Fibroblast of villous mesenchyme (primary cell): Measurements from ENCODE around the gene ARSH. TPM values are rescaled to one million over a fixed set of nuclear protein-coding genes. Genes with fewer than 3 reads are reported as not detected.
A peak's percentile ranks its signal among the peaks of the same experiment; 100 is the strongest.
"Not testable (repeated sequence)": the region's sequence is repeated elsewhere in the genome, so short reads cannot be mapped to it uniquely, and the experiment has no call there.

Experiments used
- DNase-seq: peaks from one replicate; pipeline ENCODE4 v3.0.0-alpha.2; 2010; ENCODE audit warnings: low read depth
- H3K4me3 ChIP-seq: 2 replicates; pipeline ENCODE4 v1.5.1; 2011; ENCODE audit warnings: low read depth, mild to moderate bottlenecking, low read length
- total RNA-seq: library from RNA; depleted of rRNA; stranded (reverse); fragments of >200 nt; gene quantifications from 2 replicates; pipeline ENCODE4 v1.2.3, GENCODE V29; 2012
- TF ChIP-seq, protein P1 (sequence below): IDR thresholded peaks from 2 replicates; pipeline ENCODE4 v1.5.1; 2012; ENCODE audit warnings: low read depth, mild to moderate bottlenecking, low read length; ENCODE audit not compliant: insufficient read depth

ARSH gene
- not detected in 2 replicates for total RNA-seq

DNA sequence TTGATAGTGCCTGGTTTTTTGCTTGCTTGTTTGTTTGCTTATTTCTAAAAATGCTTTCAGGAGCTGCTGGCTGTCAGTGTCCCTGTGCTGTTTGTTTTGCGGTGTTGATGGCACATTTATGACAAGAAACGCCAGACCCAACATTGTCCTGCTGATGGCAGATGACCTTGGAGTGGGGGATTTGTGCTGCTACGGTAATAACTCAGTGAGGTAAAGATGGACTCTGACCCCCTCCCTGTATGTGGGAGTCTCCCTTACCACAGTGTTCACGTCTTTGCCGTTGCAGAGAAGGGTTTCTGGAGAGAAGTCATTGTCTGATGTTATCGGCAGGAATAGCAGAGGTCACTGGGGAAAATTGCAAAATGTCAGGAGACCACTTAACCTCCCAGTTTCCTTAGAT, at the start of gene ARSH:
TSS of gene ARSH (plus strand) at position 52 of the 400 bp plus-strand sequence. CDS start at position 119, 67 bp downstream.
- TF ChIP-seq, protein P1, sequence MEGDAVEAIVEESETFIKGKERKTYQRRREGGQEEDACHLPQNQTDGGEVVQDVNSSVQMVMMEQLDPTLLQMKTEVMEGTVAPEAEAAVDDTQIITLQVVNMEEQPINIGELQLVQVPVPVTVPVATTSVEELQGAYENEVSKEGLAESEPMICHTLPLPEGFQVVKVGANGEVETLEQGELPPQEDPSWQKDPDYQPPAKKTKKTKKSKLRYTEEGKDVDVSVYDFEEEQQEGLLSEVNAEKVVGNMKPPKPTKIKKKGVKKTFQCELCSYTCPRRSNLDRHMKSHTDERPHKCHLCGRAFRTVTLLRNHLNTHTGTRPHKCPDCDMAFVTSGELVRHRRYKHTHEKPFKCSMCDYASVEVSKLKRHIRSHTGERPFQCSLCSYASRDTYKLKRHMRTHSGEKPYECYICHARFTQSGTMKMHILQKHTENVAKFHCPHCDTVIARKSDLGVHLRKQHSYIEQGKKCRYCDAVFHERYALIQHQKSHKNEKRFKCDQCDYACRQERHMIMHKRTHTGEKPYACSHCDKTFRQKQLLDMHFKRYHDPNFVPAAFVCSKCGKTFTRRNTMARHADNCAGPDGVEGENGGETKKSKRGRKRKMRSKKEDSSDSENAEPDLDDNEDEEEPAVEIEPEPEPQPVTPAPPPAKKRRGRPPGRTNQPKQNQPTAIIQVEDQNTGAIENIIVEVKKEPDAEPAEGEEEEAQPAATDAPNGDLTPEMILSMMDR: no peak
- no peak for DNase-seq
- H3K4me3 ChIP-seq: no peak within 1 kb of the TSS

GRCh38 chrX:2958199-2958598, 48.1 kb upstream of the ARSH start:
- TF ChIP-seq, protein P1: no peak
- no peak overlapping the region for H3K4me3 ChIP-seq
- no peak for DNase-seq

DNA sequence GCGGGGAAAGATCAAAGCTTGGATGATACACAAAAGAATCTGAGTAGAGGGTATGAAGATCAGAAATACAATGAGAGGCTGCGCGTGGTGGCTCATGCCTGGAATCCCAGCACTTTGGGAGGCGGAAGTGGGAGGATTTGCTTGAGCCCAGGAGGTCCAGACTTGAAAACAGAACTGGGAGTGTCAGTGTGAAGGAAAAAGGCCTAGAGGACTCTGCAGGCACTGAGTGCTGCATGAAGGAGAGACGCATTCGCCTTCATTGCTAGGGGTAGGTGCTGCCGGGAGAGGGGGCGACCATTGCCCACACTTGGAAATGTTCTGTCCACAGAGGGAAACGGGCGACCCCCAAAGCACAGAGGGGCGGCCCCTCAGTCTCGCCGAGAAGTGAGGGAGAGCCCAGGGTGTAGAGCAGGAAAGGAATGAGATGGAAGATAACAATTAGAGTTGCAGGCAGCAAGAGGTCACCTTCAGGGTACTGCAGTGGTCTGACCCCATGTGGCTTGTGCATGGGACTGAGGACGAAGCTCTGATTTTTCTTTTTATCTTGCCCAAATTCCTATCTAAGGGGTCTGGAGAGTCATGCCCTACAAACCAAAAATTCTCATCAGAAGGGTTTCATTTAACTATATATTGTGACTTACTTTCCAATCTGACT, 45.4 kb upstream of the ARSH start:
- TF ChIP-seq, protein P1: no peak
- no peak overlapping the region for H3K4me3 ChIP-seq
- DNase-seq: no peak

DNA sequence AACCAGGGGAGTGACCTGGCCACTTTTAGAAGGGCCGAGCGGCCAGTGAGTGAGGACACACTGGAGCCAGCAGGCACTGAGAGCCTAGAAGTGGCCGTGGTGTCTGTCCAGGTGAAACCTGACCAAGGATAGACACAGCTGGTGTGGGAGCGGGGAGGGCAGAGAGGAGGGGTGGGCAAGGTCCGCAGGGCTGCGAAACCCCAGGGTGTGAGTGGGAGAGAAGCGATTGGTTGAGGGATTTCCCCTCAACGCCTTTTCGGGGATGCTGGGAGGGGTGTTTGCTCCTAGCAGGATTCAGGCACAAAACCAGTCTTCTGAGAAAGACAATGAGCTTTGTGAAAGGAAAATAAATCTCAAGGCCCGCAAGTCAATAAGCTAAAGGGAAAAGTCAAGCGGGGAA, 44.0 kb upstream of the ARSH start:
- TF ChIP-seq, protein P1: no peak

DNA sequence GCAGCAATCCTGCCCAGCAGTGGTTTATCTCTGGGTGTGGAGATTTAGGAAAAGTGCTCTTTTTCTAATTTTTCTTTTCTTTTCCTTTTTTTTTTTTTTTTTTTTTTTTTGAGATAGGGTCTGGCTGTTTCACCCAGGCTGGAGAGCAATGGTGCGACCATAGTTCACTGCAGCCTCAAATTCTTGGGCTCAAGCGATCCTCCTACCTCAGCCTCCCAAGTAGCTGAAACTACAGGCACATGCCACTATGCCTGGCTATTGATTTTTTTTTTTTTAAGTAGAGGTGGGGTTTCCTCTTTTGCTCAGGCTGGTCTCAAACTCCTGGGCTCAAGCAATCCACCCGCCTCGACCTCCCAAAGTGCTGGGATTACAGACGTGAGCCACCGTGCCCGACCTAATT, 42.9 kb upstream of the ARSH start:
- not testable (repeated sequence) for H3K4me3 ChIP-seq, DNase-seq

More for the DNA sequence above, 44.0 kb upstream of the ARSH start:
- no peak for DNase-seq
- H3K4me3 ChIP-seq: no peak overlapping the region

DNA sequence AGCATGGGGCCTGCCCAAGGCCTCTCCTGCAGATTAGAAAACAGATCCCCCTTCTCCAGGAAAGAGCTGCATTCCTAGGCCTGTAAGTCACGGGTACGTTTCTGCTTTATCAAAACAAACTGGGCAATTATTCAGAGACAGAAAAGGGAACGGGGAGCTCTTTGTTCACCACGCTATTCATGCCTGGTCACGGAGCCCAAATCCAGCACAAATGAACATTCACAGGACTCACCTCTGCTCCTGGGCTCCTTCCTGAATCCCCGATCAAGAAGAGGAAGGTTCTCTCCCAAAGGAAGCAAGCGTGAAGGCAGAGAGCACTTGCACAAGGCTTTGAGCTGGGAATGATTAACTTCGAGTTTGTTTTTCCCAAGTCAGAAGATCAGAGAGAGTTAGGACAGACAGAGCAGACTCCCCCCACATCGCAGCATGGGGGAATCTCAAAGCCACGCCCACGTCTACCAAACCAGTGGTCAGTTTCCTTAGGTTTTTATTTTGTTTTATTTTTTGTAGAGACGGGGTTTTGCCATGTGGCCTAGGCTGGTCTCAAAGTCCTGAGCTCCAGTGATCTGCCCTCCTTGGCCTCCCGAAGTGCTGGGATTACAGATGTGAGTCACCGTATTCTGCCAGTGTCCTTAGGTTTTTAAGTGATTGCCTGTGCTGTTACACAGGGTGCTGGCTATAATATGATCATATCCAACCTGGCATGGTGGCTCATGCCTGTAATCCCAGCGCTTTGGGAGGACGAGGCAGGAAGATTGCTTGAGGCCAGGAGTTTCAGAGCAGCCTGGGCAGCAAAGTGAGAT, 42.2 kb upstream of the ARSH start:
- peak; percentile 47 for DNase-seq
- not testable (repeated sequence) for H3K4me3 ChIP-seq

DNA sequence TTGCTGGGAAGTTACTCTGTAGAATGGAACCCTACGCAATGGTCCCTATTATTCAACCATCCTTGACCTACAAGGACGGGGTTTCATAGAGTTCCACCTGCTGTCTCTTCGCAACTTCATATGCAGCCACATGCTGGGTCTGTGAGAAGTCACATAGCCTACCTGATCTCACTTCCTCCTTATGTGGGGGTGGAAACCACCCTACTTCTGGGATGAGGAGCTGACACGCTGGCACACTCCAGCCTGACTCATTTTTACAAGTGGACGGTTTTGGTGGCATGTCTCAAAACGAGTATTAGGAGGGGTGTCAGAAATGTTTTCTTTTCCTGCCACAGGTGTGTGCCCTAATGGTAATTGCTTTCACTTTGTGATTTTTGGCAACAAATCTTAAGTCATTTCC, 40.4 kb upstream of the ARSH start:
- DNase-seq: no peak
- TF ChIP-seq, protein P1: no peak
- no peak overlapping the region for H3K4me3 ChIP-seq
